GM19397 (cell line): ENCODE results near the gene DPEP1.
"Not testable (repeated sequence)": the region's sequence is repeated elsewhere in the genome, so short reads cannot be mapped to it uniquely, and the experiment has no call there.

Source experiments
- ATAC-seq: cut with Tn5 transposase; IDR thresholded peaks from one replicate; pipeline ENCODE4 v1.9.1; 2021; ENCODE audit warnings: mild to moderate bottlenecking, moderate library complexity; ENCODE audit not compliant: unreplicated experiment

Gene DPEP1

DNA sequence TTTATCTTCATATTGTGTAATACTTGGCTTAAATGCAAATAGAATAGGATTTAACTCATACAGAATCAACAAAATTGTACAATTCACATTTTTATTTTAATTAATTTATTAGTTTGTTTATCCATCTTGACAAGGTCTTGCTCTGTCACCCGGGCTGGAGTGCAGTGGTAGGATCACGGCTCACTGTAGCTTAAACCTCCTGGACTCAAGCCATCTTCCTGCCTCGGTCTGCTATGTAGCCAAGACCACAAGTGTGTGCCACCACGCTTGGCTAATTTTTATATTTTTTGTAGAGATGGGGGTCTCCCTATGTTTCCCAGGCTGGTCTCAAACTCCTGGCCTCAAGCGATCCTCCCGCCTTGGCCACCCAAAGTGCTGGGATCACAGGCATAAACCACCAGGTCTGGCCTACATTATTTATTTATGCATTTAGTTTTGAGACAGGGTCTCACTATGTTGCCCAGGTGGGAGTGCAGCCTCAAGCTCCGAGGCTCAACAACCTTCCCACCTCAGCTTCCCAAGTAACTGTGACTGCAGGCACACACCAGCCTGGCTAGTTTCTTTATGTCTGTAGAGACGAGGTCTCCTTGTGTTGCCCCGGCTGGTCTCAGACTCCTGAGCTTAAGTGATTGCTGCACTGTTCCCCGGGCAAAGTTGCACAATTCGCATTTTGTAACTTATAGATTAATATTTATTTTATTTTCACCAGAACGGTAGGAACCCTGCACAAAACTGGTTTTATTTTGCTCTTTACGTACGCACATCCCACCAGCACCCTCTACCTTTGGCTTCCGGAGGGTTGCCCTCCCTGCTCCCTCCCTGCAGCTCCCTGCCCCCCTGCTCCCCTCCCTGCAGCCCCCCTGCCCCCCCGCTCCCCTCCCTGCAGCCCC is 4.9 kb downstream of the DPEP1 start:
- no peak for ATAC-seq

DNA sequence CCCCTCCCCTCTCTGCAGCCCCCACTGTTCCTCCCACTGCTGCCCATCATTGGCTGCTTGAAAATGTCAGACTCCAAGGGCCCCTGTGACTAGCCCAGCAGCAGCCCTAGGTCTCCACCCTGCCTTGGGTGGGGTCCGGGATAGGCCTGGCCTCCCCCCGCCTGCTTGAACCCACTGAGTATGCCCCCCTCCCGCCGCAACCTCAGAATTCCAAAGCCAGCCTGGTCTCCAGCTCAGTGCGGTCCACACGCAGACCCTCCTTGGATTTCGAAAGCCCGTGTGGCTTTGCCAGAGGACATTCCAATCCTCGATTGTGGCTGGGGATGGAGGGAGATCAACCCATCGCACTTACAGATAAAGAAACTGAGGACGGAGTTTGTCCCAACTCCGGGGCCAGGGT is 6.4 kb downstream of the DPEP1 start:
- ATAC-seq: no peak

DNA sequence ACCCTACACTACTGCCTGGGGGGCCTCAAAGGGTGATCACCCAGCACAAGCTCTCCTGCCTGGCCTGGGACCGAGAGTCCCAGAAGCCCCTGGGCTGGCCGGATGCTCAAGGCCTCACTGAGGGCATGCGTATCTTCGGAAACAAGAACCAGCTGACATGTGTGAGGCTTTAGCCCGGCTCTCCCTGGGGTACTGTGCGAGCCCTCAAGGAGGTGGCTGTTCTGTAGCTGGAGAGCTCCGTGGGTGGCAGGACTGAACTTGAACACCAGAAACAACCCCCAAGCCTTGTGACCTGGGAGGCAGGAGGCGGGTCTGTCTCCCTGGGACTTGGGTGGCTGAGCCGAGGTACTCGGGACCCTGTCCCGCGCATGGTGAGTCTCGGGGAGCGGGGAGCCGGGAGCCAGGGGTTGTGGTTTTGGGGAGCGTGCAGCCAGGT is 7.0 kb downstream of the DPEP1 start:
- ATAC-seq: no peak

DNA sequence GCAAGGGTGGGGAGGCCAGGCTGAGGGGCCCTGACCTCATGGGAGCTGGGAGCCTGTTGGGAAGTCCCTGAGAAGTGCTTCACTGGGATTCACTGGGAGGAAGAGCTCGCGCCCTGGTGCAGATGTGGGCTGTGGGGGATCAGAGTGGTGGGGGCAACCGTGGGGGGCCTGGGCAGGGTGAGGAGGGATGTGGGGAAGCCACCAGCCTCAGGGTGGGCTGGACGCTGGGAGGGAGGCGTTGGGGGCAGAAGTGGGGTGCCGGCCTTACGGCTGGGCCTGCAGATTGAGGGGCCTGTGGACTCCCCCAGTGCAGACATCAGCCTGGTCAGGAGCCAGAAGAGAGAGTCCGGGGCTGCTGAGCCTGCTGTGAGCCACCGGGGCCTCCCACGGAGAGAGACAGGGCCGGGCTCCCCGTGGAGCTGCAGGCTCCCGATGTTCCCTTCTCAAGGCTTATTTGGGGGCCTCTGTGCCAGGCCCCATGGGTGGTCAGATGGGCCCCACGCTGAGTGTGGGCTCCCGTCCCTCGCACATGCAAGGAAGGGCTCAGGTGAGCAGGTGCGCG is 7.8 kb downstream of the DPEP1 start:
- no peak for ATAC-seq

DNA sequence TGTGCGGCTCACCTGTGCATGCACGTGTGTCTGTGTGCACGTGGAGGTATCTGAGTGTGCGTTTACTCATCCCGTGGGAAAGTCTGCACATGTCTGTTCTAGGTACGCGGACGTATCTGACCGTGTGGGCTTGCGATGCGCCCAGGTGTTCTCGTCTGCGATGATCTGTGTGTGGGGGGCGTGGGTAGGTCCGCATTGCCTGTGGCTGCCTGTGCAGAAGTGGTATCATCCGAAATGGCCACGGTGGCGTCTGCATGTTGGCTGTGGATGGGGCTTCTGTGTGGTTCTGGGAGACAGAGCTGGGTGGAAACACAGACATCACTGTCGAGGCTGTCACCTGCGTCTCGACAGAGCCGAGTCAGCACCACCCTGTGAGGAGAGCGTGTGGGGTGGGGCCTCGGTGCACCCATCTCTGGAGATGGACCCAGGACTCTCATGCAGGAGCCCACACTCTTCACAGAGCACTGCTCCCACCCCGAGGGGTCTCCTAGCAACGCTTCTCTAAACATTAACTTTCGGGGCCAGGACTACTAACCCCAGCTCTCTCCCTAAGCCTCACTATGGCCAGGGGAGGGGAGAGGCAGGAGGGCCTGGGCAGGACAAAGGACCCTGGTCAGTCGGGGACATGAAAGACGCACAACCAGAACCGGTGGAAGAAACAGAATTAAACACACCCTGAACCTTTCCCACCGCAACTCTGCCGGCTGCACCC is 8.4 kb downstream of the DPEP1 start:
- ATAC-seq: no peak

DNA sequence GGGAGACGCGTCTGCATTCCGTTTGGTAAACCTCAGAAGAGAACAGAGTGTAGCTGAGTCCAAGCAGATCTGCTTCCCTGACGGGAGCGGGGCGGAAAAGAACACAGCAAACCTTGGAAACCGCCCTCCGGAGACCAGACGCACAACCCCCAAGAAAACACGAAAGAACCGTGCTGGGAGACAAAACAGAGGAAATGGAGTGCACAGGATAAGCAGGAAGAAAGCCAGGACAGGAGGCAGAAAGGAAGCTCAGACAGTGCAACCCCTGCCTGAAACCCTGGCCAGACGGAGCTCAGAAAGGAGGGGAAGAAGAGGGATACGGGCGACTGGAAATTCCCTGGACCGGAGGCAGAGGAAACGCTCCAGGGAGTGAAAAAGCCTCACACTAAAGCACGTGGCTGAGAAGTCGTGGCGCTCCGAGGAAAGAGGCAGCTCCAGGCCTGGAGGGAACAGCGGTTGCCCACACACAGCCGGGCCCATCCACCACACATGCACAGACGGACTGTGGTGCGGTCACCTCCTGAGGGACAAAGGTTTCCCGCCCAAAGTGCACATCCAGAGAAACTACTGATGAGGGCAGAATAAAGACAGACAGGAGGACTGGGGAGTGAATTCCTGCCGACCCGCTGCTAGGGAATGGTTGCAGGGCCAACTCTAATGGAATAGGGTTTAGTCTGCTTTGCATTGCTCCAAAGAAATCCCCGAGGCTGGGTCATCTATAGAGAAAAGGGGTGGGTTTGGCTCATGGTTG is 10.2 kb downstream of the DPEP1 start:
- ATAC-seq: no peak

DNA sequence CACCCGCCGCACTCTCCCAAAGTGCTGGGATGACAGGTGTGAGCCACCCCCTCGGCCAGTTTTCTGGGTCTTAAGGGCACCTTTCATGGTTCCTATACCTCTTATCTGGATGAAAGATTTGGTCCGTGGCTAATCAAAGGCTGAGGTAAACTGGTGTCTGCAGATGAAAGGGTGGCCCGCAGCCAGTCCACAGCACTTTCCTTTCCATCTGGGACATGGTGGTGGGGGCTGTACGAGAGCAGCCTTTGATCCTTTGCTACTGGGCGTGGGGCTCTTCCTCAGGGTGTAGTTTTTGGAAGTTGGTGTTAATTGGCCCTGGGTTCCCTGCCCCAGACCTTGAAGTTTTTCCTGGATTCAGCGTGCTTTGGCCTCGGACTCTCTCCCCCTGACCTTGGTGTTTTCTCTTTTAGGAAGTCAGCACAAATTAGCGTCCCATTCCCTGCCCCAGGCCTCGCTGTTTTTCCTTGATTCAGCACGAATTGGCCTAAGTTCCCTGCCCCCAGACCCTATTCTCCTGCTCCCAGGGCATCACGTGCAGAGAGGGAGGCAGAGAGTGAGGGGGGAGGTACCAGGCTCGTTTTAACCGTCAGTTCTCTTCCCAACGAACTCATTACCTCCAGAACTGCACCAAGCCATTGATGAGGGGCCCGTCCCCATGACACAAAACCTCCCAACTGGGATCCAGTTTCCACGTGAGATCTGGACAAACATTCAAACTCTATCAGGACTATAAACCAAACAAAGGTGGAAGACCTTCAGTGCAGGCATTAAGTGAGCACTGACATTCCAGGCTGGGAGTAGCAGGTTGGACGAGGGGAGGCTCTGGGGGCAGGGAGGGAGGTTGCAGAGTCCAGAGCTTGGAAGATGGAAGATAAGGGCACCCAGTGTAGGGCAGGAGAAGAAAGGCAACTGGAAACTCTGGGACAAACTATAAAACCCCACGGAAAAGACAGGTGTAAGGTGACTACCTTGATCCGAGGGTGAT is 11.6 kb downstream of the DPEP1 start:
- ATAC-seq: no peak

DNA sequence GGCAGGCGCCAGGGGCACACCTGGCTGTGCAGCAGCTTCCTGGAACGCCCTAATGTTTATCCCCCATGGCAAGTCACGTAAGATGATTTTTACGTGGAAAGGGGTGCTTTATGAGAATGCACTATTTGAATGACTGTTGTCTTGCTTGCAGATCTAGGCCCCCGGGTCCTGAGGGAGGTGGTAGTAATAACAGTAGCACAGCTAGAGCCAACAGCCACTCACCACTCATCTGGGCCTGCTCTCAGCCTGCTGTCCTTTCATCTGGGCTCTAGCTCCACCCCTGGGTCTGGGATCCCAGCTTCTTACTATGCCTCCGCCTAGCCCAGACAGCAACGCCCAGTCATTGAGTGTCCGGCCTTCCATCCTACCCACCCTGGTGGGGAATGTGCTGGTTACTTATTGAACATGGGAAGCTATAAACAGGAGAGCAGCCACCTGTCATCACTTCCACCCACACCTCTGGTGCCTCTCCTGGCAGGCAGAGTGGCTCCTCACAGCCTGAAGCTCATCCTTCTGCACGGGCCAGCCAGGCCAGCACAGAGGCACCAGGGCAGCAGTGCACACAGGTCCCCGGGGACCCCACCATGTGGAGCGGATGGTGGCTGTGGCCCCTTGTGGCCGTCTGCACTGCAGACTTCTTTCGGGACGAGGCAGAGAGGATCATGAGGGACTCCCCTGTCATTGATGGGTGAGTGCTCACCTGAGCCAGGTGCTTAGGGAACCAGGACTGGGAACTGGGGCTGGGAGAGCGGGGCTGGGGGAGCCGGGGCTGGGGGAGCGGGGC is 16.6 kb downstream of the DPEP1 start:
- ATAC-seq: no peak

DNA sequence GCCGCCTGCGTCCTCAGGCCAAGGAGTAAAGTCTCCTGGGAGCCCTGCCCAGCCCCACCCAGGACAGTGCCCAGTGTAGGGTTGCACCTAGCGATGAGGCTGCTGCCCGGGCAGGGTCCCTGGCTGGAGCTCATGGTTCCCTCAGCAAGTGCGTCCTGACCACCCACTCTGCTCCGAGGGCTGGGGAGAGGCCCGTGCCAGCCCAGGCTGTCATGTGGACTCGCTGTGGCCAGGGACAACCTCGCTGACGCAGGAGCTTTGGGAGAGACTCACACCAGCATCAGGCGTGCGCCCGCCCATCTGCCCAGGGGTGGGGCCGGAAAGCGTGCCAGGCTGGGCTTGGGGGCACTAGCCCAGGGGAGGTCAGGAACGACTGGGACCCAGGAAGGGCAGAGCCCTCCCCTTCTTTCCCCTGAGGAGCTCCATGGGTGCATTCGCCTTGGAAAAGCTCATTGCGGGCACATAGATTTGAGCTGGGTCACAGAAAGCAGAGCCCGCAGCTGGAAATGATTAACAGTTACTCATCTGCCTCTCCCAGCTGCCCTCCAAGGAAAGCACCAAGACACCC is 19.7 kb downstream of the DPEP1 start:
- ATAC-seq: no peak

DNA sequence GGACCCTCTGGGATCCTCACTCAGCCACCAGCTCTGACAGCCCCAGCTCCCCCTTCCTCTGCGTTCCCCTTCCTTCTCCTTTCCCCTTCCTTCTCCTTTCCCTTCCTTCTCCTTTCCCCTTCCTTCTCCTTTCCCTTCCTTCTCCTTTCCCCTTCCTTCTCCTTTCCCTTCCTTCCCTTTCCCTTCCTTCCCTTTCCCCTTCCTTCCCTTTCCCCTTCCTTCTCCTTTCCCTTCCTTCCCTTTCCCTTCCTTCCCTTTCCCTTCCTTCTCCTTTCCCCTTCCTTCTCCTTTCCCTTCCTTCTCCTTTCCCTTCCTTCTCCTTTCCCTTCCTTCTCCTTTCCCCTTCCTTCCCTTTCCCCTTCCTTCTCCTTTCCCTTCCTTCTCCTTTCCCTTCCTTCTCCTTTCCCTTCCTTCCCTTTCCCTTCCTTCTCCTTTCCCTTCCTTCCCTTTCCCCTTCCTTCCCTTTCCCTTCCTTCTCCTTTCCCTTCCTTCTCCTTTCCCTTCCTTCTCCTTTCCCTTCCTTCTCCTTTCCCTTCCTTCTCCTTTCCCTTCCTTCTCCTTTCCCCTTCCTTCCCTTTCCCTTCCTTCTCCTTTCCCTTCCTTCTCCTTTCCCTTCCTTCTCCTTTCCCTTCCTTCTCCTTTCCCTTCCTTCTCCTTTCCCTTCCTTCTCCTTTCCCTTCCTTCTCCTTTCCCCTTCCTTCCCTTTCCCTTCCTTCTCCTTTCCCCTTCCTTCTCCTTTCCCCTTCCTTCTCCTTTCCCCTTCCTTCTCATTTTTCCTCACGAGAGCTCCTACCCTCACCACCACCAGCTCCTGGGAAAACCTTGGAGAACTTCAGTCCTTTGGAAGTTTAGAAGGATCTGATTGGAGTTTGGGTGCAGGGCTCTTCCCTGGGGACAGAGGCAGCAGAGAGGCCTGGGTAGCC is 21.3 kb downstream of the DPEP1 start:
- ATAC-seq: not testable (repeated sequence)

DNA sequence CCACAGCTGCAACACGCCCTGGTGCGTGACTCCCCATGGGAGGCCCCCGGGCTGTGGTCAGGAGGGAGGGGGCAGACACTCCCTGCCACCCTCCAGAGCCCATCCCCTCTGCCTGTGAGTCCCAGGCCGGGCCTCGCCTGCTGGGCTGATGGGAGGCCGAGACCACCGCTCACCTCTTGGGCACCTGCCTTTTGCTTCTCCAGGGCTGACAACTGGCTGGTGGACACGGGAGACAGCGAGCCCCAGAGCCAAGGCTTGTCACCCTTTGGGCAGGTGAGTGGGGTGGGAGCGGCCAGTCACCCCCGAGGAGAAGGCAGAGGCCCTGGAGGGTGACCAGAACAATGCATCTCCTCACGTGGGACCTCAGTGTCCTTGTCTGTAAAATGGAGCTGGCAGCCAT is 23.2 kb downstream of the DPEP1 start:
- ATAC-seq: no peak

DNA sequence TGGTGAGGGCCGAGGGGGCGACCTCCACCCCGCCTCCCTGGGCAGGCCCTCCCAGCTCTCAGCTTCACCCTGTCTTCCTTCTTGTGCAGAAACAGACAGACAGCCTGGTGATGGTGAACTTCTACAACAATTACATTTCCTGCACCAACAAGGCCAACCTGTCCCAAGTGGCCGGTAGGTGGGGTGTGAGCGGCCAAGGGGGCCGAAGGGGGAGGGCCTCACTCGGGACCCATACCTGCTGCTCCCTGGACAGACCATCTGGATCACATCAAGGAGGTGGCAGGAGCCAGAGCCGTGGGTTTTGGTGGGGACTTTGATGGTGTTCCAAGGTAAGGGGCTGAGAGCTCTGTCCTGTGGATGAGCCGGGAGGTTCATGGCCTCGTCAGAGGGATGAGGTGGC is 23.9 kb downstream of the DPEP1 start:
- no peak for ATAC-seq

DNA sequence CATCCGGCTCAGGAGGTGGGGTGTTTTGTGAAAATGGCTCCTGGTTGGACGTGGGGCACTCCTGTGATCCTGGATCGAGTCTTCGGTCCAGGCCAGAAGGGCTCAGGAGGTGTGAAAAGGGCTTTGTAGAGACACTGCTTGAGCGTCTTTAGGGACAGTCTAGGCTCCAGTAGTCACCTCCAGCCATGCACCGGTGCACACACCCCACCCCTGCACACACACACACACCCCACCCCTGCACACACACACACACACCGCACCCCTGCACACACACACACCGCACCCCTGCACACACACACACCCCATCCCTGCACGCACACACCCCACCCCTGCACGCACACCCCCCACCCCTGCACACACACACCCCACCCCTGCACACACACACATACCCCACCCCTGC is 25.0 kb downstream of the DPEP1 start:
- no peak for ATAC-seq

DNA sequence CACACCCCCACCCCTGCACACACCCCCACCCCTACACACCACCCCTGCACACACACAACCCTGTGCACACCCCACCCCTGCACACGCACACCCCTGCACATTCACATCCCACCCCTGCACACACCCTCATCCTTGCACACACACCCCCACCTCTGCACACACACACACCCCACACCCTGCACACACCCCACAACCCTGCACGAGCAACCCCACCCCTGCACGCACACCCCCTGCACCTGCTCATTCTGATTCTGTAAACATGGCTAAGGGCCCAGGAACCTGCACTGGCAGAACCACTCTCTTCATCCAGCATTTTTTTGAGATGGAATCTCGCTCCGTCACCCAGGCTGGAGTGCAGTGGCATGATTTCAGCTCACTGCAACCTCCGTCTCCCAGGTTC is 25.9 kb downstream of the DPEP1 start:
- ATAC-seq: no peak

DNA sequence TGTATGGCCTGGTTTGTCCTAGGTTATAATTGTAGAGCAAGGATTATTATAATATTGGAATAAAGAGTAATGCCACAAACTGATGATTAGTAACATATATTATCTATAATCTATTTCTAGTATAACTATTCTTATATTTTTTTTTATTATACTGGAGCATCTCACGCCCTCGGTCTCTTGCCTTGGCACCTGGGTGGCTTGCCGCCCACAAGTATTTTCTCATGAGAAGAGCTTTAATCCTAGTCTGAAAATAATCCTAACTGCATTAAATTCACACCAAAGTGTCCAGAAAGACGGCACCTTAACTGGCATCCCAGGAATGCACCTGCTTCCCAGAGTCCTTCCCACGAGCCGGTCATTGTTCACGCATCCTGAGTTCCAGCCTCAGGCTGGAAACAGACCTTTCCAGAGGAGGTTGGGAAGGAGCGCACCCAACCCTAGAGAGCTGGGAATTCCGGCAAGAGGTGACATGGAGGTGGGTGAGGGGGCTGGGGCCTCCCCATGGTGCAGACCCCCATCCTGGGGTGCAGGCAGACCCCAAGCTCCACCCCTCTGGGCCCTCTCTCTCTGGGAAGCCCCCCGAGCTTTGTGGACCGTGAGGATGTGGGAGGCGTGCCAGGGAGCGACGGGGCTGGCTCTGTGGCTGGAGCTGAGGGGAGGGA is 28.1 kb downstream of the DPEP1 start:
- no peak for ATAC-seq

DNA sequence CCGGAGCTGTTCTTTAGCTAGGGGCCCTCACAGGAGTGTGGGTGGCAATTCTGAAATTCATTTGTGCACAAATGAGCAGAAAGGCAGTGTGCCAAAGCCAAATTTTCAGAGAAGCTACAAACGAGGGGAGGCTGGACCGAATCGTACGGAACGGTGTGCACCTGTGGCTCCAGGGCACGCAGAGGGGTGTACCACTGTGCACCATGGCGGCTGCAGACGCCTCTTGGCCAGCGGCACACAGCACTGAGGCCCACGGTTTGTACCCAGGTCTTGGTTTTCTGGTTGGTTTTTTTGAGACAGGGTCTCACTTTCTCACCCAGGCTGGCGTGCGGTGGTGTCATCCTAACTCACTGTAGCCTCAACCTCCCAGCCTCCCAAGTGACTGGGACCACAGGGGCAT is 29.1 kb downstream of the DPEP1 start:
- no peak for ATAC-seq

DNA sequence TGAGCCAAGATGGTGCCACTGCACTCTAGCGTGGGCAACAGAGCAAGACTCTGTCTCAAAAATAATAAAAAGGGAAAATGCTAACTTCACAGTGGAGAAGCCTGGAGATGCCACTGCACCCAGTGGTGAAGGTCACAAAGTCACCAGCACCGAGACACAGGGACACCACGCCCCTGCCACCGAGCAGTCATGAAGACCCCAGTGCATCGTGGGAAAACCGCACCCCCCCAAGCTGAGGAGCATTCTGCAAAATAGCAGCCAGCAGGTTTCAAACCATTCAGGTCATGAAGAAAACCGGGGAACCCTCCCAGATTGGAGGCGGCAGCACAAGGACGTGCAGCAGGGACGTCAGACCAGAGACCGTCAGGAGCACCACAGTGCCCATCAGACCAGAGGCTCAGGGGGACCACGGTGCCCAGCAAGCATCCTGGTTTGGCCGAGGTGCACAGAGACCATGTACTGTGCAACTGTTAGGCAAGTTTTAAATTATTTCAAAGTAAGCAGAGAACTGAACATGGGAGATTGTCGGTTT is 30.4 kb downstream of the DPEP1 start:
- no peak for ATAC-seq
